Fibroblast of skin of scalp (primary cell): ENCODE results near the gene SPRR1B. TPM values are rescaled to one million over a fixed set of nuclear protein-coding genes. Genes with fewer than 3 reads are reported as not detected.
"Not testable (repeated sequence)": the region's sequence is repeated elsewhere in the genome, so short reads cannot be mapped to it uniquely, and the experiment has no call there.

Source experiments
- DNase-seq: peaks from one replicate; pipeline ENCODE4 v3.0.0-alpha.2; 2013
- polyA plus RNA-seq, 2 experiments: library from polyadenylated mRNA; unstranded; fragments of 120-200 nt; gene quantifications; one replicate each; pipeline ENCODE4 v1.2.1, GENCODE V29; 2013; ENCODE audit not compliant: insufficient read length in 2 of 2

The SPRR1B gene
- not detected for polyA plus RNA-seq (2013, experiment 1 of 2; ENCODE audit: insufficient read length)
- polyA plus RNA-seq (2013, experiment 2 of 2; ENCODE audit: insufficient read length) = not detected

- no peak for DNase-seq
These were observed at the start of gene SPRR1B for GRCh38 chr1:153030895-153031294. SPRR1B (plus strand) TSS chr1:153031203; CDS start chr1:153032346, 1,143 bp downstream.

GRCh38 chr1:152982076-152982475 lies 48.9 kb upstream of the SPRR1B start:
- no peak for DNase-seq

- DNase-seq = no peak
These were observed 47.8 kb upstream of the SPRR1B start for GRCh38 chr1:152983234-152983633.

- no peak for DNase-seq
These were observed 47.3 kb upstream of the SPRR1B start, which contains the start of gene SPRR1A for GRCh38 chr1:152983743-152984142. SPRR1A (plus strand) TSS chr1:152984081; CDS start chr1:152985231, 1,150 bp downstream.

GRCh38 chr1:152986578-152986977 lies 44.4 kb upstream of the SPRR1B start:
- DNase-seq = no peak

- DNase-seq = no peak
These were observed 37.8 kb upstream of the SPRR1B start for GRCh38 chr1:152993186-152993585.

GRCh38 chr1:152995842-152996241 lies 35.2 kb upstream of the SPRR1B start:
- DNase-seq = no peak

- no peak for DNase-seq
These were observed 34.2 kb upstream of the SPRR1B start for GRCh38 chr1:152996633-152997400.

GRCh38 chr1:152997901-152998300 lies 33.1 kb upstream of the SPRR1B start:
- DNase-seq = no peak

- no peak for DNase-seq
These were observed 32.5 kb upstream of the SPRR1B start for GRCh38 chr1:152998476-152998875.

- DNase-seq = no peak
These were observed 31.2 kb upstream of the SPRR1B start for GRCh38 chr1:152999818-153000217.

GRCh38 chr1:153000294-153000693 lies 30.7 kb upstream of the SPRR1B start:
- no peak for DNase-seq

- DNase-seq = no peak
These were observed 29.6 kb upstream of the SPRR1B start, which contains the start of gene SPRR3 for GRCh38 chr1:153001382-153001781. SPRR3 (plus strand) TSS chr1:153001749; CDS start chr1:153003021, 1,272 bp downstream.

- not testable (repeated sequence) for DNase-seq
These were observed 19.7 kb upstream of the SPRR1B start for GRCh38 chr1:153011235-153011758.

GRCh38 chr1:153021829-153022228 lies 9.2 kb upstream of the SPRR1B start:
- not testable (repeated sequence) for DNase-seq

- not testable (repeated sequence) for DNase-seq
These were observed 8.7 kb upstream of the SPRR1B start for GRCh38 chr1:153022340-153022739.

GRCh38 chr1:153023109-153023508 lies 7.9 kb upstream of the SPRR1B start:
- no peak for DNase-seq

- DNase-seq = no peak
These were observed 6.6 kb upstream of the SPRR1B start for GRCh38 chr1:153024413-153024812.

- DNase-seq = no peak
These were observed 5.2 kb upstream of the SPRR1B start for GRCh38 chr1:153025797-153026196.

GRCh38 chr1:153028766-153029165 lies 2.2 kb upstream of the SPRR1B start:
- no peak for DNase-seq

- DNase-seq = no peak
These were observed 1.1 kb downstream of the SPRR1B start for GRCh38 chr1:153032073-153032472.

- peak; percentile 33 for DNase-seq
These were observed 1.8 kb downstream of the SPRR1B start for GRCh38 chr1:153032677-153033308.

- DNase-seq = no peak
These were observed 4.2 kb downstream of the SPRR1B start for GRCh38 chr1:153035211-153035610.
